8988T (cell line): Measurements from ENCODE around the gene ANTXR1.

ENCODE experiments used
- DNase-seq: peaks from one replicate; pipeline ENCODE4 v3.0.0; 2011

ANTXR1 gene

GRCh38 chr2:69188182-69188900 lies 175.4 kb downstream of the ANTXR1 start:
- DNase-seq, result no peak

- DNase-seq, result no peak
Measured at GRCh38 chr2:69190743-69191404, 177.9 kb downstream of the ANTXR1 start.

- DNase-seq, result no peak
Measured at GRCh38 chr2:69191634-69192033, 178.7 kb downstream of the ANTXR1 start.

- no peak for DNase-seq
Measured at GRCh38 chr2:69192176-69192945, 179.4 kb downstream of the ANTXR1 start.

GRCh38 chr2:69195706-69196105 lies 182.7 kb downstream of the ANTXR1 start:
- DNase-seq, result no peak

GRCh38 chr2:69196327-69197117 lies 183.5 kb downstream of the ANTXR1 start:
- DNase-seq, result no peak

GRCh38 chr2:69200107-69200520 lies 187.1 kb downstream of the ANTXR1 start:
- no peak for DNase-seq

GRCh38 chr2:69201259-69201658 lies 188.3 kb downstream of the ANTXR1 start:
- DNase-seq, result no peak

GRCh38 chr2:69202327-69202726 lies 189.3 kb downstream of the ANTXR1 start:
- no peak for DNase-seq

GRCh38 chr2:69203166-69203985 lies 190.4 kb downstream of the ANTXR1 start:
- no peak for DNase-seq

GRCh38 chr2:69204654-69205053 lies 191.7 kb downstream of the ANTXR1 start:
- DNase-seq, result no peak

- DNase-seq, result no peak
Measured at GRCh38 chr2:69205076-69205475, 192.1 kb downstream of the ANTXR1 start.

- DNase-seq, result no peak
Measured at GRCh38 chr2:69205491-69205890, 192.5 kb downstream of the ANTXR1 start.

- DNase-seq, result no peak
Measured at GRCh38 chr2:69208023-69208595, 195.1 kb downstream of the ANTXR1 start.

- no peak for DNase-seq
Measured at GRCh38 chr2:69209482-69209881, 196.5 kb downstream of the ANTXR1 start.

GRCh38 chr2:69210385-69210784 lies 197.4 kb downstream of the ANTXR1 start:
- DNase-seq, result no peak

- no peak for DNase-seq
Measured at GRCh38 chr2:69211048-69211447, 198.1 kb downstream of the ANTXR1 start.

- no peak for DNase-seq
Measured at GRCh38 chr2:69211686-69212085, 198.7 kb downstream of the ANTXR1 start.

GRCh38 chr2:69212238-69213028 lies 199.5 kb downstream of the ANTXR1 start:
- DNase-seq, result no peak

GRCh38 chr2:69213201-69213600 lies 200.2 kb downstream of the ANTXR1 start:
- DNase-seq, result no peak

GRCh38 chr2:69213782-69214181 lies 200.8 kb downstream of the ANTXR1 start:
- no peak for DNase-seq
